ENCODE results near the gene ART4. TPM values are rescaled to one million over a fixed set of nuclear protein-coding genes. Genes with fewer than 3 reads are reported as not detected.

Gene ART4
- total RNA-seq, 2 donors from 2014 or later, result 0.20 to 0.21 TPM

DNA sequence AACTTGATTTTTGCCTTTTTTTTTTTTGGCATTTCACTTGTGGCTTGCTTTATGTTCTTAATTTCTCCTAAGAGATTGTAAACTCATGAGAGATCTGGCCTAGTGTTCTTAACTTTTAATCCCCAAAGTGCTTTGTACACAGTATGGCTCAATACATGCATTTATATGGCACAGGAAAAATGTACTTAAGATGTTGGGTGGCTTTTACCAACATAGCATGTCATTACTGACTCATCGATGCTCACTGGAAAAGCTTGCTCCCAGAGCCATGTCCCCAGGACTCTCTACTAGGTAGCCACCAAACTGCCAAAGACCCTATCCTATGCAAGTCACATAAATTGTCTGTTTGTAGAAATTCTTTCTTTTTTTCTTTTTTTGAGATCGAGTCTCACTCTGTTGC is 16.3 kb downstream of the ART4 start:
- DNase-seq (no peak), ATAC-seq (no peak)
- intact Hi-C loops (cut with DNase I, micrococcal nuclease), result no loop called here

DNA sequence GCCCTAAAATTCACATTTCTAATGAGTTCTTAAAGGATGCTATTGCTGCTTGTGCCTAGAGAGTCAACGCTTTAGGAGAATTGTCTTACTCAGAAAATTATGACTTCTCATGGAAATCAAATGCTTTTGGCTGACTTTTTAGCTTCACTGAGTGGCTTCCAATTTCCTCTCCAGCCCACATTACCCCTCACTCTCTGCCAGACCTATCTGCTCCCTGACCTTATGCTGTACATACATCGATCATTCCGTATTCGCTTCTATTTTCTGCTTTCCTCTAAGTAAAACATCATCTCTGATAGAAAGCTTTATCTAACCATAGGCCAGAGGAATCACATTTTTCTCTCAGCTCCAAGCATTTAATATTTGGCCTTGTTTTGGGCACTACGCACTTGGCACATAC is 16.8 kb downstream of the ART4 start:
- intact Hi-C loops (cut with DNase I, micrococcal nuclease), result no loop called here
- ATAC-seq, result no peak
- DNase-seq, result no peak

DNA sequence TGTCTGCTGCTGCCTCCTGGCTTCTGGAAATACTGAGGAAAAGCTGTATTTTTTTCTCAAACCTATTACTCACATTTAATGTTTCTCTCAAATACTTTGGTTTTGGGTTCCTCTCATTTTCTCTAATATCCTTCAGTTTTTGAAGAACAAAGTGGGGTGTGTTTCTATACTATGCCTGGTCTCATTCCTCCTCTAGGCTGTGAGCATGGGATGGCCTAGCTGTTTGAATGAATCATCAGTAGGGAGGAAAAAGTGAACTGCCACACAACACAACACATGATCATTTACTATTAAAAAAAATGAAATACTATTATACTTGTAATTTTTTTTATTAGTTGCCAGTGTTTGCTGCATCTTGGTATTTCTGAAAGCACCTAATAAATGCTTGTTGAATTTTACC is 18.1 kb downstream of the ART4 start:
- no peak for ATAC-seq
- DNase-seq, result no peak
- intact Hi-C loops (cut with DNase I, micrococcal nuclease), result no loop called here

DNA sequence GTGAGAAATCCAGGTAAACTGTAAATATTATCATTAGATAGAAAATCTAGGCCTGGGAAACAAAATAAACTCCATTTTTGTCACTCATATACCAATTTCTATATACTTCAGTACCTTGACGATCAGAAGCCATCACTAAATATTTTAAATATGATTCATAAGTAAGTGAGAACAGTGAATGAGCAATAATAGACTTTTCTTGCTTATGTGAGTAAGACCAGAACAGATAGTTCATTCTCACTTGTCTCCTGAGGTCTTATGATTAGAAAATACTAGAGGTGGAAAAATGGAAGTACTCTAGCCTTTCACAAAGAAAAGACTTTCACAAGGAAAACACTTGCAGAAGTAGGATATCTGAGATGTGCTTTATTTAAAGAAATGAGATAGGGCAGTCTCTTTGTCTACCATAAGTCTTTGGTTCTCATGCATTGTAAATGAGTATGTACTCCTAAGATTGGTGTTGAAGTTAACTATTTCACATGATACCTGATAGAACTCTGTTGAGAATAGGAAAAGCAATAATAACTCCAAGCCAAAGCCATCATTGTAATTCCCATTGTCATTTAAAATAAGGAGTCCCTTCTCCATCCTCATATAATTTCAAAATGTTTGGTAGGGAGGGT is 19.2 kb downstream of the ART4 start:
- no peak for DNase-seq
- ATAC-seq, result no peak
- intact Hi-C loops (cut with DNase I, micrococcal nuclease), result no loop called here

DNA sequence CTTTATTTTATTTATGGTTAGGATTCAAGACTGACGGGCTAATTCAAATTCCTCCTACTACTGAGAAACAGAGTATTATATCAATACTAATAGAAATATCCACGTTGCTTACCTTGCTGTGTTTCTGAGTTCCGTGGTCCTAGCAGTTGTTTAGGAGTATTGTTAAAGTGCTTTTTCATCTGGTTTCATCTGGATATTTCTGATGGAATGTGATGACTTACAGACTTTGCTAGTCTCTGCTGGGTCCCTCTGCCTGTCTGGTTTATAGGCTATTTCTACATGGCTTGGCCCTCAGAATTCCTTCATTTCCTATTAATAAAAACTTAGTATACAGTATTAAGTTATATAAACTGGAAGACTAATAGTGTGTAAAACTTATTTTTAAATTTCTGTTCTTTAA is 29.3 kb downstream of the ART4 start, which contains the start of gene SMCO3:
TSS of gene SMCO3 (minus strand) at position 169 of the 400 bp plus-strand sequence. CDS start 7,502 bp downstream, outside the sequence.
- no peak for DNase-seq
- ATAC-seq, result no peak
- intact Hi-C loops (cut with DNase I, micrococcal nuclease), result no loop called here

DNA sequence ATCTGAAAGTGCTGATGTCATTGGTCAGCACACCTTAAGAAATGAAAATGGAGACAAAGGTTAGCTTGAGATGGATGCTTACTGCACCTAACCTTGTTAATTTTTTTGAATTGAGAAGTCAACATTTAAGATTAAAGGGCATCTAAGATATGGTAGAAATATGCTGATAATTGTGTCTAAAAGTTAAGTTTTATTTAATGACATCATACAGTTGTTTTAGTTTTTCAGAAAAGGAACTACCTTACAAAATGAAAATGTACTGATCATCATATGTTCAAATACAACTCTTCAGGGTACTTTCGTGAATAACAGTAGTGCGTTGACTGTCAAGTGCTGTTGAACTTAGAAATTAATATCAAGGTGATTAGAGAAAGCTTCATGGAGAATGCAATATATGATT is 31.8 kb downstream of the ART4 start:
- ATAC-seq (no peak), DNase-seq (no peak)
- intact Hi-C loops (cut with DNase I, micrococcal nuclease), result no loop called here

DNA sequence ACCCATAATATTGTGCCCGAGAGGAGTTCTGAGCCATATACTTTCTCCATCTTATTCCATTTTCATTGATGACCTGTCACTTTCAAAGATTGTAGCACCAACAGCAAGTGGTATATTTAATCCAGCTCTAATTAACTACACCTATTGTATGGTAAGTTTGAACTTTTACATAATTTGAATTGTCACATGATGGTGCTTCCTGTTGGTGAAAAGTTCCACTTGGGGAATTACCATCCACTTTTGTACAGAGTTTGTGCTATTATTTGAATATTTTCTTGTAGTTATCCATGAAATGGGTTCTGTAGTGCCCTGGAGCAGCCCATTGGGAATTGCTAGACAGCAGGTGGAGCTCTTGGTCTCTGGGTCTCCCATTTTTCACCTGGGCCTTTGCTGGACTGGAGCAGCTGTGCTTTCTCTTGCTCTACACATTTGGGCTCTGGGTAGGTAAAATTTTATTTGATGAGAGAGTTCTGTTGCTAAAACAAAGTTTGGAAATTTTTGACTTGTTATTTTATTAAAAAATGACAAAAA is 32.3 kb downstream of the ART4 start:
- ATAC-seq, result peak; percentile 65
- peak in 1 of 2 donors; percentile 16 for DNase-seq
- intact Hi-C loops (cut with DNase I, micrococcal nuclease), result no loop called here

DNA sequence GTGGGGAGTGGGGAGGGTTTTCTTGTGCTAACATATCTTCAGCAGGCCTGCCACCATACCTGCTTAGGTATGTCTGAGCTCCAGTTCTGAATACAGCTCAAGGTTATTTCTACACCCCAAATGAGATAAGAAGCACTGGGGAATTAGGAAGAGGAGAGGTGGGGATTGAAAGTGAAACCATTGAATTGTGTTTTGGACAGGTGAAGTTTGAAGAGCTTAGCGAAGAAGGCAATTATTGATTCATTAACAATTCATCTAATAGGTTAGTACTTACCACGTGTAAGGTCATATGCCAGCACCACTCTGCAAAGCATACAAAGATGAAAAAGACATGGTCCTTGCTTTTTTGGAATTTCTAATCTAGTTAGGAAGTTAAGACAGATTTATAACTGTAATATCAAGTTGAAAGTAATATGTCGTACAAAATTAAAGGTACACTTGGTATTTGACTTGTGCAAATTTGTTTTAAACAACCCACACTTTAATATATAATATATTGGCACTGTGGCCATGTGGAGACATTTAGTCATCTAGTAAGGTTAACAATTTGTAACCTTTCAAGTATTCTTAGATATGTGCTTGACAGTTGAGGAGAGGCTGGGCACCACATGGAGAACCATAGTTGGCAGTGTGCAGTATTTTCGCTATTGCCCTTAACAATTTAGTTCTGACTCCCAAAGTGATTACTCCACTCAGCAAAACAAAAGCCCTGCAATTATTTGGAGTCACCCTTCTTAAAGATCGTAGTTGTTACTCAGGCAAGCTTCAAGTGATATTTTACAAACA is 33.0 kb downstream of the ART4 start:
- intact Hi-C loops (cut with DNase I, micrococcal nuclease), result no loop called here
- no peak for DNase-seq
- ATAC-seq, result no peak

DNA sequence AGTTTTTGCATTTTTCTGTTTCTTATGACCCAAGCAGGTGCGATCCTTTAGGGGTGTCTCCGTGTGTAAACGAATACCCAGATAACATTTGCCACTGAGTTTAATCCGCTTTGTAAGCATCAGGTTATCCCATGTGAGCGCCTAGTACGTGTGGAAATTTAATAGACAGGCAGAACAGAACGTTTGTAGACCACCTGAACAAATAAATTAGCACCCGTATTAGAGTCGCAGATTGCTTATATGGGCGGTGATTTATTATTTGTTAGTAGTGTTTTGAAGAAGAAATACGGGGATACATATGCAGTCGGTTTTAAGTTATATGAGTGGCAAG is 39.5 kb downstream of the ART4 start:
- ATAC-seq (peak; percentile 11), DNase-seq (no peak)
- intact Hi-C loops (cut with DNase I, micrococcal nuclease), result no loop called here

DNA sequence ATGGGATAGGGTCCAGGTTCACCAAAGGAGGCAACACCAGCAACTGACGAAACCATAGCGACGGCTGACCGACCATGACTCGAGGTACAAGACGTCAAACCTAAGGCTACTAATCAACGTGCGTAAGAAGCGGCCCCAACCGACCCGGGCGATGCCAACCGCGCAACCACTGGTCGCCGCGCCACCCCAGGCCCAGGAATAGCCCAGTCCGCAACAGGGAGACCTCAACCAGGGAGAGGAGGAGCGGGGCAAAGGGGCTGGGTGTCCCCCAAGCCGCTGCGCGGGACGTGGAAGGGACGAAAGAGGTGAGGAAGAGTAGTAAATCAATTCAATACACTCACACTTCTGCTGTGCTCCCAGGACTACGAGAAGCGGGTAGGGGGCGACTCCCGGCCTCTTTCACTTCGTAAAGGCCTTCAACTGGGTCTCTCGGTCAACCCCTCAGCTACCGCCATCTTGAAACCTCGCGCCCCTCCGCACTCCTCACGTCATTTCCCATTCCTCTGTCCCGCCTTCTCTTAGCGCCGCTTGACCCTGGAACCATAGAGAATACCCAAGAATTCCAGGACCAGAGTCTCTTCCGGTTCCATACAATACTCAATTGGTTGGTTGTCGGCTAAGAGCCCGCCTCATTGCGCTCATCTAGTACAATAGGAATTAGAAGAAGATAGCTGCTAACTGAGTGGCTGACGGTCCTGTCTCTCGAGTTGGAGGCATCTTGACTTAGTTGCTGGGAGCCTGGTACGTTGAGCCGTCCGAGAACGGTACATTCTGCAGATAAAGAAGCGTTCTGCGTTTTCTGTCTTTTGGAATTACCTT is 40.1 kb downstream of the ART4 start, which contains the start of the genes C12orf60 and WBP11:
TSS of gene C12orf60 (plus strand) at position 660 of the 819 bp plus-strand sequence. CDS start 19,266 bp downstream, outside the sequence.
TSS of gene WBP11 (minus strand) at position 468 of the 819 bp plus-strand sequence. CDS start 2,095 bp downstream, outside the sequence.
- intact Hi-C loops (cut with DNase I, micrococcal nuclease), result no loop called here
- ATAC-seq, result peak; percentile 99
- peak; percentile 90 to 97 for DNase-seq

DNA sequence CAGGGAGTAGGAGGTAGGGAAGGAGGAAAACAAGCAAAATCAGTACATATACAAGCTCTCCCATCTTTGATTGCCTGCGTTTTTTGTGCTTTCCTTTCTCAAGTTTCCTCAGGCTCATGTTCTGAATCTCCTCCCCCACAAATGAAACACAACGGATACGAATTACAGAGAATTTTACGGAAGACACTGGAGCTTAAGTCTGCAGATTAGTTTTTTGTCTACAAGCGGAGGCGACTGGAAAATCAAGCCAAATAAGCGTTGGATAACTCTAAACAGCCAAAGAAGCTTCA is 40.7 kb downstream of the ART4 start:
- ATAC-seq, result no peak
- intact Hi-C loops (cut with DNase I, micrococcal nuclease), result no loop called here
- no peak for DNase-seq

DNA sequence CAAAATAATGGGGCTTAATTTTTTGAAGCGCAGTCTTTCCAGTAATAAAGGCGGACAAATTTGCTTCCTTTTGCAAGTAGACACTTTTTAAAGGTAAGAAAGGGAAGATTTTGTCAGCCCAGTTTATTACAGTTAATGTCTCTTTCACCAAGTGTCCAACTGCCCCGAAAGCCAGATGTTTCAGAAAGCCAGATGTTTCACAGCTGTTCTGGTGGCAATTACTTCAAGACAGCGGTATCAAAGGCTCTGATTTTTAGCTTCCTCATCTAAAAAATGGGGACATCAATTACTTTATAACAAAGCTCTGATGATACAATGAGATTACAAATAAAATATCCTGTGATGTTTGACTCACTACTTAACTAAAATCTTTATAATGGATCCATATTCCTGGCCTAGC is 41.1 kb downstream of the ART4 start:
- intact Hi-C loops (cut with DNase I, micrococcal nuclease), result no loop called here
- ATAC-seq (no peak), DNase-seq (no peak)

DNA sequence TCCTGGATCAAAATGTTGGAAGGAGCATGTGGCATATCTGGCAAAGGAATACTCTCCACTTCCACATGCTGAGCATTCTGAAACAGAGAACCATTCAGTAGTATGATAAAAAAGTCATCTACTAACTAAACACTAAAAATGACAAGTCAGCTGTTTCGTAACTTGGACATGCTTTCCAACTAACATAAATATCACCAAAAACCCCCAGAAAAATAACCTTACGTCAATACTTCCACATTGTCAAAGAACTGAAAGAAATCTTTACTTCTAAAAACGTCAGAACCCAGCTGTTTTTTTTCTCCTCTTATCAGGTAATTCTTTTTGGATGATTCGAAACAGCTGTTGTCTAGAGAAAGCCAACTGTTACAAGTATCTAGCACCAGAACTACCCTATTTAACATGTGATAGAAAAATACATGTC is 48.3 kb downstream of the ART4 start:
- no peak for DNase-seq
- no peak for ATAC-seq
- intact Hi-C loops (cut with DNase I, micrococcal nuclease), result no loop called here

DNA sequence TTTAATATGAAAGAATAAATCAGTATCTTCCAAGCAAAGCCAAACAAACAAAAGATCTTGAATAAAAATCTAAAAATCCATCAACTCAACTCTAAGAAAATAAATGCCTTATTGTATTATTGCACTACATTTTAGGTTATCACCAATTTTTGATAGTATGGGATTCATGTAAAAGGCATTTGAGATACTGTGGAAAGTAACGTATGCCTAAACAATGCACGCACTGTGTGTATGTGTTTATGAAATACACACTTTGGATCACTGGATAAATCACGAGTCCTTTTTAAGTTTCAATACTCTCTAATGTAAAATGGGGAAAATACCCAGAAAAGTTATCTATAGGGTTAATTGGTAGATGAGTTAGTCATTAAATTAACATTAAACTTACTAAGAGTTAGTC is 57.8 kb downstream of the ART4 start:
- no peak for ATAC-seq
- intact Hi-C loops (cut with DNase I, micrococcal nuclease), result no loop called here

DNA sequence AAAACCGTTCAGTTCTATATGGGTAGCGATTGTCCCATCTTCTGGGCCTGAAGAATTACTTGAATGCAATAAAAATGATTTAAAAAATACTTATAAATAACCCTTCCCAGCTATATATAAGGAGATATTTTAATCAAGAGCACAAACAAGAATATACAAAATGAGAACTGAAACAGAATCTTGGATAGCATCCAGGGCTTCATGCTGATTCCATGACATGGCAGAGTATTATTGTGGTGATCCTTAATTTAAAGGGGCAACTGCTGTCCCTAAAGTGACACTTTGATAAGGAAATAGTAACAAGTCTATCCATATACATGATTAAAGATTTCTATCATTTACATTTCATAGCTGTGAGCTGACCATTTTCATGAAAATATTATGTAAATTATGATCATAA is 58.9 kb downstream of the ART4 start:
- DNase-seq, result no peak
- no peak for ATAC-seq
- intact Hi-C loops (cut with DNase I, micrococcal nuclease), result no loop called here

More for the DNA sequence above, 57.8 kb downstream of the ART4 start:
- no peak for DNase-seq

DNA sequence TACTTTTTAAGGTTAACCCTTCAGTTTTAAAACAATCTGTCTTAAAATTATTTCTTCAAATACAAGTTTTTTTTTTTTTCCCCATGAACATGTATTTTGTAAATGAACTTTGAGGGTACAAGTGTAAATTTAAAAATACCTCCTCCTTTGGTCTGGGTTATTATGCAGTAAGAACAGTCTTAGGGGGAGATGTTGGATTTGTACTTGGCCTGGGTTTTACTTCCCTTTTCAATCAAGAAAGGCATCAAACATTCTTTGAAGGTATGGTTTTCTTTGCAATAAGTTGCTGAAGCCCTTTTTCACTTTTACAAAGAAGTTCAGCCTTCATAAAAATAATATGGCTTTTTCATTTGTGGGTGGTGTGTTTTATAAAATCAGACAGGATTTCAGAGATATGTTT is 60.6 kb downstream of the ART4 start:
- intact Hi-C loops (cut with DNase I, micrococcal nuclease), result no loop called here
- DNase-seq (no peak), ATAC-seq (no peak)

DNA sequence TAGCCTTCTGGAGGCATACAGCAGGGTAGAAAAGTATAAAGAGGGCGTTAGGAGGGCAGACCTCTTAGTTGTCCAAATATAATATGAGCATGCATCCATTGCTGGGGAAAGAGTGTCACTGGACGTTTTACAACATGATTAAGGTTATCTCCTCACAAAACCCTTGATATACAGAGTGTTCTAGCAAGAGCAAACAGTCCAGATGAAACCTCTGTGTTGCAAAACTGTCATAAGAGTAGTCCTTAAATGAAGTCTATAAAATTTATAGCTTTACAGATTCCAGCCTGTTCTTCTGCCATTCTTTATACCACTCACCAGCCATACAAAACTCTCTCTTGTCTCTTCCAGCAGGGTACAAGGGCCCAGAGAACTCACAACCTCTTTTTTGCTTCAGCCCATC is 61.8 kb downstream of the ART4 start:
- intact Hi-C loops (cut with DNase I, micrococcal nuclease), result no loop called here
- ATAC-seq (peak; percentile 53), DNase-seq (no peak)

DNA sequence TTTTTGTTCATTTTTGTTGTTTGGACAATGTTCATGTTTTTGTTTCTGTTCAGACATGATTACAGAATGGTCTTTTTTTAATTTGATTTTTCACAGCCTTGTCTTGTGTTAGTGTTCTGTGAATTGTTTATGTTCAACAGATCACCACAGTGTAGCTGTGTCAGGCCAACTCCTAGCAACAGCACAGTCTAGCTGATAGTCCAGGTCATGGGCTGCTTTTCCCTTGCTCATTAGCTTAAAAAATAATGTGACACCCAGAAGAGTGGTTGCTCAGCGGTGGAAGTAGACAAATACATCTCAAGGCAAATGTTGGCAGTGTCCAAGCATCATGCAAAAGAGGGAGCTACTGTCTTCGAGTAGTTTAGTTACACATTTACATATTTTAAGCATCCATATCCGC is 62.5 kb downstream of the ART4 start:
- intact Hi-C loops (cut with DNase I, micrococcal nuclease), result no loop called here
- DNase-seq, result no peak
- no peak for ATAC-seq

DNA sequence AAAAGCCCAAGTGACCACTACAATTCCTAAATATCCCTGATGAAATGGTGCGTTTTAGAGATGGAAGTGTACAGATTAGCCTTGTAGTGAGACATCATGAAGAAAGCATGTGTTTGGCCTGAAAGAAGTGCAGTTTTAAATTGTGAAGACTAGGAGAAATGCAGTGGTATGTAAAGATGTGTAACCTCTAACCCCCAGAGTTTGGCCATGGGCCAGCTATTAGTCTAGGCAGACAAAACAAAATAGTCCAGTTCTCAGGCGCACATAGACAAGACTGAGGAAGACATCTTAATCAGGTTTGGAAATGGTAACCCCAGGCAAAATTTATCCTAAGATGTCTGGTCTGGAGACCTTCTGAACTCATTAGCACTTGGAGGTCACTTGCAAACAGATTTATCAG is 63.5 kb downstream of the ART4 start:
- intact Hi-C loops (cut with DNase I, micrococcal nuclease), result no loop called here
- no peak for DNase-seq
- no peak for ATAC-seq

DNA sequence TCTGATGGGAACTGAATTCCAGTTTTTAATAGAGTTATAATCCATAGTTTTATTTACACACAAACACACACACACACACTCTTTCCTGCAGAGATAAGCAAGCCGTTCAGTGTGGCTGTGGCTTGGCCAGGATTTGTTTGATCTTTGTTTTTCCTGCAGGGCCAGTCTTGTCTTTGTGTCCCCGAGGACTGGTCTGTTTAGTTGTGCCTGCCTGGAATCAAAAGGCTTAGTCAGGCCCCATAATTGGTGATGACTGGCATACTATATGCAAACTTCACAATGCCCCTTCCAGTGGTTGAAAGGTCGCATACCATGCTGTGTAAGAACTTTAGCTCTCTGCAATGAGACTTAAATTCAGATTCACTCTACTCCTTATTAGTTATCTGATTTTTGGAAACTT is 66.1 kb downstream of the ART4 start:
- DNase-seq, result peak in 1 of 2 donors; percentile 63
- ATAC-seq, result peak; percentile 31
- intact Hi-C loops (cut with DNase I, micrococcal nuclease), result no loop called here

Data from left colon (tissue), 2 donors.